Skeletal muscle tissue (tissue), 4 donors: ENCODE results near the gene PIWIL1. TPM values are rescaled to one million over a fixed set of nuclear protein-coding genes. Genes with fewer than 3 reads are reported as not detected.

Experiments
- H3K27ac ChIP-seq: one replicate; pipeline ENCODE4 v1.7.0; 2013; ENCODE audit warnings: mild to moderate bottlenecking, low read depth, low read length, inconsistent platforms
- H3K27me3 ChIP-seq, 3 donors: one replicate each; pipeline ENCODE4 v1.7.0; 2013; ENCODE audit warnings: low read length in 3 of 3; ENCODE audit not compliant: control insufficient read depth in 3 of 3, insufficient read depth in 3 of 3
- H3K36me3 ChIP-seq, 3 donors: one replicate each; pipeline ENCODE4 v1.7.0; 2013; ENCODE audit warnings: low read length in 3 of 3; ENCODE audit not compliant: control insufficient read depth in 3 of 3, insufficient read depth in 3 of 3
- H3K4me1 ChIP-seq, 3 donors: one replicate each; pipeline ENCODE4 v1.7.0; 2013; ENCODE audit warnings: low read length in 3 of 3, mild to moderate bottlenecking in 3 of 3; ENCODE audit not compliant: control insufficient read depth in 3 of 3, insufficient read depth in 3 of 3
- H3K4me3 ChIP-seq, 3 donors: one replicate each; pipeline ENCODE4 v1.7.0; 2013; ENCODE audit warnings: low read length in 3 of 3
- H3K9ac ChIP-seq, 3 donors: one replicate each; pipeline ENCODE4 v1.7.0; 2013; ENCODE audit warnings: low read length in 3 of 3, mild to moderate bottlenecking in 3 of 3, moderate library complexity in 2 of 3, low read depth in 1 of 3
- H3K9me3 ChIP-seq, 3 donors: one replicate each; pipeline ENCODE4 v1.7.0; 2013; ENCODE audit warnings: low read length in 3 of 3; ENCODE audit not compliant: control insufficient read depth in 3 of 3
- total RNA-seq: library from RNA; depleted of rRNA; stranded (reverse); fragments of >200 nt; gene quantifications from one replicate; pipeline ENCODE4 v1.2.3, GENCODE V29; 2014
- donor health status: Osteomylitis.

Gene PIWIL1
- total RNA-seq, 1 donor from 2014 or later = not detected

- Histone ChIP-seq H3K4me3 (no peak overlapping the region), H3K36me3 (no peaks in the 10 kb centered on the region), H3K27me3 (peaks cover 15 to 33% (median 17%) of the 10 kb centered on the region in 3 donors), H3K9ac (no peak overlapping the region), H3K4me1 (peaks cover 0 to 4% (median 0%) of the 10 kb centered on the region in 3 donors), H3K27ac (no peak overlapping the region), H3K9me3 (peaks cover 0 to 3% (median 3%) of the 10 kb centered on the region in 3 donors)
Observed at GRCh38 chr12:130303781-130304180, 33.9 kb upstream of the PIWIL1 start.

- Histone ChIP-seq H3K9me3 (peaks cover 0 to 4% (median 0%) of the 10 kb centered on the region in 3 donors), H3K27me3 (peaks cover under 1 to 13% (median under 1%) of the 10 kb centered on the region in 3 donors), H3K4me3 (no peak overlapping the region), H3K27ac (no peak overlapping the region), H3K9ac (no peak overlapping the region), H3K36me3 (no peaks in the 10 kb centered on the region), H3K4me1 (no peaks in the 10 kb centered on the region)
Observed at GRCh38 chr12:130307859-130308258, 29.8 kb upstream of the PIWIL1 start.

- Histone ChIP-seq H3K36me3 (no peaks in the 10 kb centered on the region), H3K9me3 (peaks cover 0 to 4% (median 0%) of the 10 kb centered on the region in 3 donors), H3K9ac (no peak overlapping the region), H3K4me3 (no peak overlapping the region), H3K4me1 (no peaks in the 10 kb centered on the region), H3K27me3 (peaks cover 0 to 12% (median 0%) of the 10 kb centered on the region in 3 donors), H3K27ac (no peak overlapping the region)
Observed at GRCh38 chr12:130308393-130308792, 29.3 kb upstream of the PIWIL1 start.

- H3K4me1 ChIP-seq = no peaks in the 10 kb centered on the region
- no peak overlapping the region for H3K9ac ChIP-seq
- no peaks in the 10 kb centered on the region for H3K9me3 ChIP-seq
- peaks cover 0 to 3% (median 0%) of the 10 kb centered on the region in 3 donors for H3K27me3 ChIP-seq
- H3K4me3 ChIP-seq = no peak overlapping the region
- H3K36me3 ChIP-seq = no peaks in the 10 kb centered on the region
- no peak overlapping the region for H3K27ac ChIP-seq
Observed at GRCh38 chr12:130316251-130316650, 21.4 kb upstream of the PIWIL1 start.

GRCh38 chr12:130320536-130320935 is 17.2 kb upstream of the PIWIL1 start:
- Histone ChIP-seq H3K27ac (no peak overlapping the region), H3K9me3 (no peaks in the 10 kb centered on the region), H3K9ac (no peak overlapping the region), H3K4me1 (no peaks in the 10 kb centered on the region), H3K27me3 (peaks cover 0 to 7% (median 0%) of the 10 kb centered on the region in 3 donors), H3K4me3 (no peak overlapping the region), H3K36me3 (no peaks in the 10 kb centered on the region)

DNA sequence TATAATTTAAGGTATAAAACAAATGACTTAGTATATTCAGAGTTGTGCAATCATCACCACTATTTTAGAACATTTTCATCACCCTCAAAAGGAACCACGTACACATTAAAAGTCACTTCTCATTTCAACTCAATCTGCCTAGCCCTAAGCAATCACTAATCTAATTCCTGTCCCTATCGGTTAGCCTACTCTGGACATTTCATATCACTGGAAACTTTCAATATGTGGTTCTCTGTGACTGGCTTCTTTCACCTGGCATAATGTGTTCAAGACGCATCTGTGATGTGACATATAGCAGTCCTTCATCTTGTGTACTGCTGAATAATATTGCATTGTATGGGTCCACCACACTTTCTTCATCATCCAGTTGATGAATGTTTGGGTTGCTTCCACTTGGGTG is 15.4 kb upstream of the PIWIL1 start:
- Histone ChIP-seq H3K27me3 (peaks cover 0 to 15% (median 0%) of the 10 kb centered on the region in 3 donors), H3K4me1 (no peaks in the 10 kb centered on the region), H3K9me3 (no peaks in the 10 kb centered on the region), H3K27ac (no peak overlapping the region), H3K9ac (no peak overlapping the region), H3K36me3 (no peaks in the 10 kb centered on the region), H3K4me3 (no peak overlapping the region)

GRCh38 chr12:130330685-130331084 is 7.0 kb upstream of the PIWIL1 start:
- no peaks in the 10 kb centered on the region for H3K9me3 ChIP-seq
- H3K36me3 ChIP-seq = no peaks in the 10 kb centered on the region
- H3K4me3 ChIP-seq = no peak overlapping the region
- H3K9ac ChIP-seq = no peak overlapping the region
- no peak overlapping the region for H3K27ac ChIP-seq
- H3K27me3 ChIP-seq = peaks cover 0 to 27% (median 10%) of the 10 kb centered on the region in 3 donors
- H3K4me1 ChIP-seq = no peaks in the 10 kb centered on the region

DNA sequence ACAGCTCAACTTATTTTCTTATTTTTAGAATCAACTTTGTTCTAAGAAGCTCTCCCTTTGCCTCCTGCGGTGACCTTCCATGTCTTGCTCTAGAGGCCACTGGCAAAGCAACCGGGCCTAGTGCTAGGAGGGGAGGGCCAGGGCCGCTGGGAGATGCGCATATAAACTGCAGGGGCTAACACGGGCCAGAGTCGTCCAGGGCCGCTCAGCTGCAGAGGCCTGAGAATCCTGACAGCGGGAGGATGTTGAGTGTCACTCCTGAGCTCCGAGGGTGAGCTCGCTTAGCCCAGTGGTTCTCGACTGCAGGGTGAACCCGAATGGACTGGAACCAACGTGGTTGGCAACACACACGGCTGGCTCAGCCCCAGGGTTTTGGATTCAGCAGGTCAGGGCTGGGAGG is 6.5 kb upstream of the PIWIL1 start:
- H3K9ac ChIP-seq = no peak overlapping the region
- H3K4me1 ChIP-seq = no peaks in the 10 kb centered on the region
- H3K9me3 ChIP-seq = no peaks in the 10 kb centered on the region
- peaks cover 0 to 23% (median 10%) of the 10 kb centered on the region in 3 donors for H3K27me3 ChIP-seq
- H3K4me3 ChIP-seq = no peak overlapping the region
- no peaks in the 10 kb centered on the region for H3K36me3 ChIP-seq
- no peak overlapping the region for H3K27ac ChIP-seq

DNA sequence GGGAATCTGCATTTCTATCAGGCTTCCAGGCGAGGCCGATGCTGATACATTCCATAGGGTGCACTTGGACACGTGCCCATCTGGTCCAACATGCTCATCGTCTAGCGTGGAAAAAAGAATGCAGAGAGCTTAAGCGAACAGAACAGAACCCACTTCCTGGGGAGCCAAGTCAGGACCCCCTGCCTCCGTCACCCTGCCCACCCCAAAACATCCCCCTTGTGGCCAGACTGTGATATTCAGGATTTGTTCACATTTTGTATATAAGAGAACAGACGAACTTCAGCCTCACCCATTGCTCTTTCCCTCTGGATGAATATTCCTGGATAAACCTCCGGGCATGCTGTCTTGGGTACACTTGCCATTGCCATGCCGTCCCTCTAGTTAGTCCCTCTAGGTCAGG is 4.3 kb upstream of the PIWIL1 start:
- Histone ChIP-seq H3K9me3 (no peaks in the 10 kb centered on the region), H3K27me3 (peaks cover 0 to 13% (median 10%) of the 10 kb centered on the region in 3 donors), H3K36me3 (no peaks in the 10 kb centered on the region), H3K9ac (no peak overlapping the region), H3K4me3 (no peak overlapping the region), H3K27ac (no peak overlapping the region), H3K4me1 (no peaks in the 10 kb centered on the region)

DNA sequence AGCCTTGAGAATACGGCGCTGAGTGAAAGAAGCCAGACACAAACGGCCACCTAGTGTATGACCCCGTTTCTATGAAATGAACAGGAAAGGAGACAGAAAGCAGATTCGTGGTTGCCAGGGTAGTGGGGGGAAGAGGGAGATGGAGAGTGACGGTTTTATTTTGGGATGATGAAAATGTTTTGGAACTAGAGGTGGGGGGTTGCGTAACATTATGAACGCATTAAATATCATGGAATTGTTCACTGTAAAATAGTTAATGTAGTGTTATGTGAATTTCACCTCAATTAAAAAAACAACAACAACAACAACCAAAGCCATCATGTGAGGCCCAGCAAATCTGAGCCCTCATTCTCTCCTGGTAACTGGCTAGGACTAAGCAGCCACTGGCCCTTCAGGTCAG is 3.3 kb upstream of the PIWIL1 start:
- no peak overlapping the region for H3K27ac ChIP-seq
- H3K36me3 ChIP-seq = no peaks in the 10 kb centered on the region
- H3K4me3 ChIP-seq = no peak overlapping the region
- no peaks in the 10 kb centered on the region for H3K9me3 ChIP-seq
- H3K27me3 ChIP-seq = peaks cover 2 to 18% (median 10%) of the 10 kb centered on the region in 3 donors
- no peaks in the 10 kb centered on the region for H3K4me1 ChIP-seq
- no peak overlapping the region for H3K9ac ChIP-seq
